HuH-7.5 (cell line): Measurements from ENCODE around the gene FLCN.
"Not testable (repeated sequence)": the region's sequence is repeated elsewhere in the genome, so short reads cannot be mapped to it uniquely, and the experiment has no call there.

ENCODE experiments used
- DNase-seq: peaks from one replicate; pipeline ENCODE4 v3.0.0; 2011; ENCODE audit warnings: low spot score

The FLCN gene, protein sequence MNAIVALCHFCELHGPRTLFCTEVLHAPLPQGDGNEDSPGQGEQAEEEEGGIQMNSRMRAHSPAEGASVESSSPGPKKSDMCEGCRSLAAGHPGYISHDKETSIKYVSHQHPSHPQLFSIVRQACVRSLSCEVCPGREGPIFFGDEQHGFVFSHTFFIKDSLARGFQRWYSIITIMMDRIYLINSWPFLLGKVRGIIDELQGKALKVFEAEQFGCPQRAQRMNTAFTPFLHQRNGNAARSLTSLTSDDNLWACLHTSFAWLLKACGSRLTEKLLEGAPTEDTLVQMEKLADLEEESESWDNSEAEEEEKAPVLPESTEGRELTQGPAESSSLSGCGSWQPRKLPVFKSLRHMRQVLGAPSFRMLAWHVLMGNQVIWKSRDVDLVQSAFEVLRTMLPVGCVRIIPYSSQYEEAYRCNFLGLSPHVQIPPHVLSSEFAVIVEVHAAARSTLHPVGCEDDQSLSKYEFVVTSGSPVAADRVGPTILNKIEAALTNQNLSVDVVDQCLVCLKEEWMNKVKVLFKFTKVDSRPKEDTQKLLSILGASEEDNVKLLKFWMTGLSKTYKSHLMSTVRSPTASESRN

DNA sequence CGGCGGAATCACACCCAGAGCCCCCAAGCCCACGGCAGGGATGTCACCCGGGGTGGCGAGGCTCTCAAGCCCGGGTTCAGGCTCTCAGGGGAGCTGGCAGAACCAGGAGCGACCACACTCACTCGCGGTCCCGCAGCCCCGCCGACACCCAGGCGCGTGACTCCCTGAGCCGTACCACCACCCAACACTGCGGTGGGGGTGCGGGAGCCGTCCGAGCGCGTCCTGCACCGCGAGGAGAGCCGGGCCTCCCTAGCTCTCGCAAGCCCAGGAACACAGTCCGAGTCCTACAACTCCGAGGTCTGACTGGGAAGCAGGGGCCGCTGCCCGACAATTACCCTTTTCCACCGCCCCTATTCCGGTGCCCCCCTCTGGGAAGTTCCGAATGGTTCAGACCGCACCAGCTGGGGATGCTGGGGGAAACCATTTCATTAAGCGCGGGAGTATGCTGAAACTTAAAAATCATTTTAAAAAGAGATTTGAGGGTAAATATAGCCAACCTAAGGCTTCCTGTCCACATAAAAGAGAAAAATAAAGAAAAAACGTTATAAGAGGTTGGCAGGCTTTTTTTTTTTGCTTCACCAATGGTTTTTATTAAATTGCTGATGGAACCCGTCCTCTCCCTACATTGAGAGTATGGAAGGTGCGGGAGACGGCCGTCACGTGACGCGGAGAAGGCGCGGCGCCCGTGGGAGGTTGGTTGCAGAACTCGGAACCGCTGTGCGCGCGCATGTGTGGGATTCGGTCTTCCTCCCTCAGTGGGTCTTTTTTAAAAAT lies at the start of gene FLCN:
Gene FLCN (minus strand): TSS at position 143 of the 774 bp plus-strand sequence. CDS start 9,031 bp downstream, outside the sequence.
- DNase-seq, result peak; percentile 73

- DNase-seq, result no peak
Observed at GRCh38 chr17:17285951-17286350, 49.0 kb upstream of the FLCN start.

DNA sequence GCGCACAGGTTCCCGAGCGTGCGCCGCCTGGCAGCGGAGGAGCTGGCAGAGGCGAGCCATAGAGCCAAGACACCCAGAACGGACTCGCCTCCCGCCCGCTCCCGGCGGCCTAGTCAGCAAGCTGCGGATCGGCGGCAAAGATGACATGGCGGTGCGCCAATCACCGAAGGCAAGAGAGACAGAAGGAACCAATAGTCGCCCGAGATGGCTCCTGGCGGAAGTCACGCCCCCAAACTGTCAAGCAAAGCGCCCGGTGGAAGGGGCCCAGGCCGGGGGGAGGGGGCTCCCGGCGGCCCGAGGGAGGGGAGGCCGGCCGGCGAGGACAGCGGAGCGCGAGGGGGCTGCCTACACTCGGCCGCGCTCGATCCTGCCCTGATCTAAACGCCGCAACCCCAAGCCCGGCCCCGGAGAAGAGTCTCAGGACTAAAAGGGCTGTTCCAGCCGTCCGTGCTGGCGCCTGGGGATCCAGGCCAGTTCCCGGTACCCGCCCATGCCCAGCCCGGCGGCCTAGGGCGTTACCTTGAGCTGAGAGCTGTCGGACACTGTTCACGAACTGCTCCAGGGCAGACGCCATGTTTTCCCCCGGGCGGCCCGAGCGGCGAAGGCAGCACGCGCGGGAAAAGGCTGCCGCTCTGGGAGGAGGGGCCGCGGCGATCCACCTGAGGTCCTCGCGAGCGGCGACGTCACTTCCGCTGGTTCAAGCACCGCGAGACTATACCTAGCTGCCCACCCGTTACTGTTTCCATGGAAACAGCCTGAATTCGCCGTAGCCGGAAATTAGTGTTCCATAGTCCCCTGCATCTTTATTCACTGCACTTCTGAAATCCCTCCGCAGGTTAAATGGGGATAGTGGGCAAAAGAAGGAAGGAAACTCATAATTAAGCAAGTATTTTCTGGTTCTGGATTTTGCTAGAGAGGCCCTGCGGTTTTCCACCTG lies 43.9 kb upstream of the FLCN start, which contains the start of gene COPS3:
Gene COPS3 (minus strand): TSS at position 634 of the 937 bp plus-strand sequence. CDS start 60 bp downstream, at position 574.
- peak; percentile 86 for DNase-seq

- DNase-seq, result no peak
Observed at GRCh38 chr17:17279316-17279715, 42.3 kb upstream of the FLCN start.

DNA sequence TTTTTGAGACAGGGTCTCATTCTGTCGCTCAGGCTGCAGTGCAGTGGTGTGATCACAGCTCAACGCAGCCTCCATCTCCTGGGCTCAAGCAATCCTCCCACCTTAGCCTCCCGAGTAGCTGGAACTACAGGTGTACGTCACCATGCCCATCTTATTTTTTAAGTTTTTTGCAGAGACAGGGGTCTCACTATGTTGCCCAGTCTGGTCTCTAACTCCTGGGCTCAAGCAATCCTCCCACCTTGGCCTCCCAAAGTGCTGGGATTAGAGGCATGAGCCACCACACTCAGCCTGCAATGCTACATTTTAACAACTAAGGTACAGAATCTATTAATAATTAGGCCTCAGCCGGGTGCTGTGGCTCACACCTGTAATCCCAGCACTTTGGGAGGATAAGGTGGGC lies 40.5 kb upstream of the FLCN start:
- not testable (repeated sequence) for DNase-seq

DNA sequence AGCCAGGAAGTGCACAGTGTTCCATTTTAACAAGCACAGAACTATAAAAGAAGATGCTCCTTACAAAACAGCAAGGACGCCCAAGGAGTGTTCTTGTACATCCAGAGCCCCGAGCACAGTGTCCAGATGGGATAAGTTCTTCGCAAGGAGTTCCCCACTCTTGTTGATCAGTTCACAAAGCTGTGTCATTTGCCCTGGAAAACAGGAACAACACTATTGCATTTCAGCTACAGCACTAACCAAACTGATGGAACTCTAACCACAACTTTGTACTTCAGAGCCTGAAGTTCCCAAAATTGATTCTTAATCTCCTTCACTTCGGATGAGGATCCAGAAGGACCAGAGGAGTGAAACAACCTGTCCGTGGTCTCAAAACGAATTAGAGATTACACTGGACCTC lies 39.0 kb upstream of the FLCN start:
- no peak for DNase-seq

- no peak for DNase-seq
Observed at GRCh38 chr17:17269926-17270773, 33.2 kb upstream of the FLCN start.

- no peak for DNase-seq
Observed at GRCh38 chr17:17264430-17264829, 27.5 kb upstream of the FLCN start.

- no peak for DNase-seq
Observed at GRCh38 chr17:17258998-17259397, 22.0 kb upstream of the FLCN start.

DNA sequence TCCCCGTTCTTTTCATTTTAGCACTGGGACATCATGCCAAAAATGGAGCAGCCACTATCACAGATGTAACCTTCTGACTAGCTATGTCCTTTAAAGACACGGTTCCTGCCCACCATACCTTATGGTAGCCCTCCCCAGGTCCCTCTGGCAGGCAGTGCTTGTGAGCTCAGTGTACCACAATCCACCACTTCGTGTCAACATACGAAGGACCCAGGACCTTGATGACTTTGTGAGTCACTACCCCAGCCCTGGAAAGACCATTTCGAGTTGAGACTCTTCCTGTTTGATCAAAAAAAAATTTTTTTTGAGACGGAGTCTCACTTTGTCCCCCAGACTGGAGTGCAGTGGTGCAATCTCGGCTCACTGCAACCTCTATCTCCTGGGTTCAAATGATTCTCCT lies 21.0 kb upstream of the FLCN start:
- no peak for DNase-seq

DNA sequence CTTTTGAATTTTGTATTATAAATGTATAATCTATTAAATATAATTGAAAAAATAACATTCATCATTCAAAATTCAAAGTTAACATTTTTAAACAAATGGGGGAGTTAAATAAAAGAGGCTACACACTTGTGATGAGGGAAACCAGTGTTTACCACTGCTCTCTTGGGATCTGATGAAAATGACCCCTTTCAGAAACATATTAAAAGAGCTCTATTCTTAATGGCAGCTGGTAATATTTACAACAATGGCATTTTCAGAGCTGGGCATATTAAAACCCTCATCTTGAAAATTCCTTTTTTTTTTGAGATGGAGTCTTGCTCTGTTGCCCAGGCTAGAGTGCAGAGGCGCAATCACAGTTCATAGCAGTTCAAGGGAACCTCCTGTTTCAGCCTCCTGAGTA lies 19.3 kb upstream of the FLCN start:
- DNase-seq, result no peak

DNA sequence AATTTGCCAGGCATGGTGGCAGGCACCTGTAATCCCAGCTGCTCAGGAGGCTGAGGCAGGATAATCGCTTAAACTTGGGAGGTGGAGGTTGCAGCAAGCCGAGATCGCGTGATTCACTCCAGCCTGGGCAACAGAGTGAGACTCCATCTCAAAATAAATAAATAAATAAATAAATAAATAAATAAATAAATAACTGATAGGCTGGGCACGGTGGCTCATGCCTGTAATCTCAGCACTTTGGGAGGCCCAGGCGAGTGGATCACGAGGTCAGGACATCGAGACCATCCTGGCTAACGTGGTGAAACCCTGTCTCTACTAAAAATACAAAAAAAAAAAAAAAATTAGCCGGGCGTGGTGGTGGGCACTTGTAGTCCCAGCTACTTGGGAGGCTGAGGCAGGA lies 18.7 kb upstream of the FLCN start:
- DNase-seq, result not testable (repeated sequence)

DNA sequence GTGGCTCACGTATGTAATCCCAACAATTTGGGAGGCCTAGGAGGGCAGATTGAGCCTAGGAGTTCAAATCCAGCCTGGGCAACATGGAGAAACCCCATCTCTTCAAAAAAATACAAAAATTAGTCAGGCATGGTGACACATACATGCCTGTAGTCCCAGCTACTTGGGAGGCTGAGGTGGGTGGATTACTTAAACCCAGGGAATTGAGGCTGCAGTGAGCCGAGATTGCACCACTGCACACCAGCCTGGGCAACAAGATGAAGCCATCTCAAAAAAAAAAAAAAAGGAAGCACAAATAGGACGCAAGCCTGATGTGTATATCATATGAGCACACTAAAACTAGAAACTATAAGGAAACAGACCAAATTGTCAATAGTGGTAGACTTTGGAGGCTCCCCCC lies 17.1 kb upstream of the FLCN start:
- no peak for DNase-seq

- no peak for DNase-seq
Observed at GRCh38 chr17:17253406-17253805, 16.4 kb upstream of the FLCN start.

DNA sequence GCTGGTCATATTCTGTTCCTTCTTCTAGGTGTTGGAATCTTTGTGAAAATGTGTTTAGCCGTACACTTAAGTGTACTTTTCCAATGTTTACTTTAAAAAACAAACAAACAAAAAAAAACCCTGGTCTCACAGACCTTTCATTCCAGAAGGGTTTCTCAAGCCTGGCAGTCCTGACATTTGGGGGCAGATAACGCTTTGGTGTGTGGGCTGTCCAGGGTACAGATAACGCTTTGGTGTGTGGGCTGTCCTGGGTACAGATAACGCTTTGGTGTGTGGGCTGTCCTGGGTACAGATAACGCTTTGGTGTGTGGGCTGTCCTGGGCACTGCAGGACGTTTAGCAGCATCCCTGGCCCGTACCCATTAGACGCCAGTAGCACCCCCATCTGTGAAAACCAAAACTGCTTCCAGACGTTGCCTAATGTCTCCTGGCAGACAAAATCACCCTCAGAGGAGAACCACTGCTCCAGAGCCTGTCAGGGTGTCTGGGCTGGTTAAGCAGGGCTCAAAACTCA lies 15.2 kb upstream of the FLCN start:
- no peak for DNase-seq

GRCh38 chr17:17246879-17247278 lies 9.9 kb upstream of the FLCN start:
- DNase-seq, result no peak

DNA sequence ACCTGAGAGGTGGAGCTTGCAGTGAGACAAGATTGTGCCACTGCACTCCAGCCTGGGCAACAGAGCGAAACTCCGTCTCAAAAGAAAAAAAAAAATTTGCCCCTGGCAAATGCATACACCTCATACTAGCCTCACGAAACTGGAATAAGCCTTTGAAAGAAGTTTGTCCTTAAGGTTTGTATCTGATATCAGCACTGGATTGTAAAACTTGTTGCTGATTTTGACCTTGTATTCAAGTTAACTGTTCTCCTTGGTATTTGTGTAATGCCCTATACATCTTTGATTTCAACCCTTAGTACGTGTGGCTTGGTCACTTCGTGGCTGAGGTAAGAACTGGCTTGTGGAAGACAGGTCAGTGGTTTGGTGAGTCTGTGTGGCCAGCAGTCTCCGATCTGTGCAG lies 6.2 kb upstream of the FLCN start:
- no peak for DNase-seq

- DNase-seq, result no peak
Observed at GRCh38 chr17:17242246-17242645, 5.3 kb upstream of the FLCN start.

DNA sequence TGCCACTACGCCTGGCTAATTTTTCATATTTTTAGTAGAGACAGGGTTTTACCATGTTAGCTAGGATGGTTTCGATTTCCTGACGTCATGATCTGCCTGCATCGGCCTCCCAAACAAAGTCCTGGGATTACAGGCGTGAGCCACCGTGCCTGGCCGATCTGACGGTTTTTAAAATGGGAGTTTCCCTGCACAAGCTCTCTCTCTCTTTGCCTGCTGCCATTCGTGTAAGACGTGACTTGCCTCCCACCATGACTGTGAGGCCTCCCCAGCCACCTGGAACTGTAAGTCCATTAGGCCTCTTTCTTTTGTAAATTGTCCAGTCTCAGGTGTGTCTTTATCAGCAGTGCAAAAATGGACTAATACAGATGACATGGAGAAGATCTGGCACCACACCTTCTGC lies 4.7 kb upstream of the FLCN start:
- no peak for DNase-seq

GRCh38 chr17:17239832-17240231 lies 2.9 kb upstream of the FLCN start:
- DNase-seq, result no peak
